ENCODE measurements around the gene CDO1. TPM values are rescaled to one million over a fixed set of nuclear protein-coding genes. Genes with fewer than 3 reads are reported as not detected.

CDO1 gene
- total RNA-seq, 1 experiment from 2014 or later: 0.17 TPM

GRCh38 chr5:115801984-115802383 lies 14.5 kb downstream of the CDO1 start:
- Histone ChIP-seq H3K9me2 (ENCODE audit: insufficient read depth) (no peaks in the 10 kb centered on the region), H3K9me3 (ENCODE audit: control insufficient read depth in 1 of 2, insufficient read depth in 1 of 2, low read depth in 1 of 2, low read length in 2 of 2) (no peaks in the 10 kb centered on the region), H3K36me3 (ENCODE audit: control insufficient read depth in 1 of 2, insufficient read depth in 2 of 2, low read length in 2 of 2) (no peaks in the 10 kb centered on the region), H4K20me1 (ENCODE audit: insufficient read depth) (no peaks in the 10 kb centered on the region), H3K27ac (ENCODE audit: low read depth, low read length) (no peak overlapping the region), H2AFZ (ENCODE audit: low read depth, low read length, poor library complexity, severe bottlenecking) (no peak overlapping the region), H3K9ac (ENCODE audit: low read length) (no peak overlapping the region), H3K4me3 (replicated peaks in 1 of 2; ENCODE audit: low read depth in 1 of 2, low read length in 2 of 2) (no peak overlapping the region), H3K27me3 (ENCODE audit: insufficient read depth, low read length) (no peaks in the 10 kb centered on the region), H3K4me1 (ENCODE audit: control insufficient read depth in 1 of 2, insufficient read depth in 2 of 2, low read length in 2 of 2) (peaks cover 0 to 5% of the 10 kb centered on the region in 2 experiments; a peak in 2 of 4 replicates), H3K4me2 (ENCODE audit: low read length) (no peak overlapping the region), H3K79me2 (ENCODE audit: insufficient read depth, low read length) (no peaks in the 10 kb centered on the region)
- BruUV-seq (replicated peaks): no TSS peak
- TF ChIP-seq ATF3 (IDR thresholded peaks at IDR 0.05): no peak
- ChIA-PET RAD21 (ENCODE audit: low non-redundant PET in 1 of 2, low total read pairs in 2 of 2, uncharacterized antibody in 2 of 2, unreplicated experiment in 2 of 2) (no interaction called here), CTCF (no interaction called here), POLR2A (no interaction called here)
- intact Hi-C loops (cut with micrococcal nuclease): no loop called here
- DNase-seq (ENCODE audit: low read depth, low spot score) (no peak), ATAC-seq (no peak)

- DNase-seq (ENCODE audit: low read depth, low spot score) (no peak), ATAC-seq (no peak)
- no peak overlapping the region for H3K9ac ChIP-seq (ENCODE audit: low read length)
- H3K4me1 ChIP-seq (ENCODE audit: control insufficient read depth in 1 of 2, insufficient read depth in 2 of 2, low read length in 2 of 2): no peaks in the 10 kb centered on the region
- ChIA-PET RAD21 (ENCODE audit: low non-redundant PET in 1 of 2, low total read pairs in 2 of 2, uncharacterized antibody in 2 of 2, unreplicated experiment in 2 of 2) (no interaction called here), POLR2A (no interaction called here), CTCF (no interaction called here)
- intact Hi-C loops (cut with micrococcal nuclease): no loop called here
- no peaks in the 10 kb centered on the region for H3K36me3 ChIP-seq (ENCODE audit: control insufficient read depth in 1 of 2, insufficient read depth in 2 of 2, low read length in 2 of 2)
- no peak overlapping the region for H3K4me3 ChIP-seq (replicated peaks in 1 of 2; ENCODE audit: low read depth in 1 of 2, low read length in 2 of 2)
- no peaks in the 10 kb centered on the region for H3K9me3 ChIP-seq (ENCODE audit: control insufficient read depth in 1 of 2, insufficient read depth in 1 of 2, low read depth in 1 of 2, low read length in 2 of 2)
- no peaks in the 10 kb centered on the region for H3K79me2 ChIP-seq (ENCODE audit: insufficient read depth, low read length)
- H4K20me1 ChIP-seq (ENCODE audit: insufficient read depth): no peaks in the 10 kb centered on the region
- BruUV-seq (replicated peaks): no TSS peak
- H3K27ac ChIP-seq (ENCODE audit: low read depth, low read length): no peak overlapping the region
- H3K9me2 ChIP-seq (ENCODE audit: insufficient read depth): no peaks in the 10 kb centered on the region
- H3K4me2 ChIP-seq (ENCODE audit: low read length): no peak overlapping the region
- H3K27me3 ChIP-seq (ENCODE audit: insufficient read depth, low read length): no peaks in the 10 kb centered on the region
- no peak overlapping the region for H2AFZ ChIP-seq (ENCODE audit: low read depth, low read length, poor library complexity, severe bottlenecking)
- TF ChIP-seq ZFX (IDR thresholded peaks at IDR 0.05) (no peak), JUND (IDR thresholded peaks at IDR 0.05) (no peak), EZH2phosphoT487 (IDR thresholded peaks at IDR 0.05; ENCODE audit: borderline replicate concordance) (no peak), REST (IDR thresholded peaks at IDR 0.05; ENCODE audit: low read depth) (no peak), CBX3 (IDR thresholded peaks at IDR 0.05; ENCODE audit: low read depth) (no peak), SIN3A (IDR thresholded peaks at IDR 0.05; ENCODE audit: low read depth) (no peak), ELF1 (IDR thresholded peaks at IDR 0.05; ENCODE audit: borderline replicate concordance, low read depth) (no peak), FOSL1 (IDR thresholded peaks at IDR 0.05; ENCODE audit: low read depth) (no peak), EGR1 (IDR thresholded peaks at IDR 0.05; ENCODE audit: low read depth) (no peak), POLR2A (IDR thresholded peaks at IDR 0.05; ENCODE audit: borderline replicate concordance, extremely low read depth, insufficient read depth, insufficient read length) (no peak), ZNF274 (IDR thresholded peaks at IDR 0.05; ENCODE audit: low read depth, low read length) (no peak), CEBPB (IDR thresholded peaks at IDR 0.05; ENCODE audit: low read depth) (no peak), YY1 (IDR thresholded peaks at IDR 0.05; ENCODE audit: extremely low read depth, insufficient replicate concordance, low read depth, low read length) (no peak), SP1 (IDR thresholded peaks at IDR 0.05; ENCODE audit: low read depth) (no peak), ATF3 (IDR thresholded peaks at IDR 0.05) (no peak), POLR2AphosphoS5 (IDR thresholded peaks at IDR 0.05; ENCODE audit: low read depth, low read length) (no peak), SRF (IDR thresholded peaks at IDR 0.05; ENCODE audit: low read depth) (no peak)
- TF ChIP-seq, protein P1, sequence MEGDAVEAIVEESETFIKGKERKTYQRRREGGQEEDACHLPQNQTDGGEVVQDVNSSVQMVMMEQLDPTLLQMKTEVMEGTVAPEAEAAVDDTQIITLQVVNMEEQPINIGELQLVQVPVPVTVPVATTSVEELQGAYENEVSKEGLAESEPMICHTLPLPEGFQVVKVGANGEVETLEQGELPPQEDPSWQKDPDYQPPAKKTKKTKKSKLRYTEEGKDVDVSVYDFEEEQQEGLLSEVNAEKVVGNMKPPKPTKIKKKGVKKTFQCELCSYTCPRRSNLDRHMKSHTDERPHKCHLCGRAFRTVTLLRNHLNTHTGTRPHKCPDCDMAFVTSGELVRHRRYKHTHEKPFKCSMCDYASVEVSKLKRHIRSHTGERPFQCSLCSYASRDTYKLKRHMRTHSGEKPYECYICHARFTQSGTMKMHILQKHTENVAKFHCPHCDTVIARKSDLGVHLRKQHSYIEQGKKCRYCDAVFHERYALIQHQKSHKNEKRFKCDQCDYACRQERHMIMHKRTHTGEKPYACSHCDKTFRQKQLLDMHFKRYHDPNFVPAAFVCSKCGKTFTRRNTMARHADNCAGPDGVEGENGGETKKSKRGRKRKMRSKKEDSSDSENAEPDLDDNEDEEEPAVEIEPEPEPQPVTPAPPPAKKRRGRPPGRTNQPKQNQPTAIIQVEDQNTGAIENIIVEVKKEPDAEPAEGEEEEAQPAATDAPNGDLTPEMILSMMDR (IDR thresholded peaks at IDR 0.05 in 2 of 3, conservative IDR thresholded peaks at IDR 0.05 in 1 of 3; ENCODE audit: borderline replicate concordance in 1 of 3, insufficient read depth in 1 of 3, low read depth in 2 of 3, low read length in 2 of 3): no peak
Measured at GRCh38 chr5:115801152-115801551, 15.3 kb downstream of the CDO1 start.
